ENCODE measurements around the gene PLEKHG4B. TPM values are rescaled to one million over a fixed set of nuclear protein-coding genes. Genes with fewer than 3 reads are reported as not detected.

The PLEKHG4B gene
- polyA plus RNA-seq, 1 donor from 2014 or later, result not detected

DNA sequence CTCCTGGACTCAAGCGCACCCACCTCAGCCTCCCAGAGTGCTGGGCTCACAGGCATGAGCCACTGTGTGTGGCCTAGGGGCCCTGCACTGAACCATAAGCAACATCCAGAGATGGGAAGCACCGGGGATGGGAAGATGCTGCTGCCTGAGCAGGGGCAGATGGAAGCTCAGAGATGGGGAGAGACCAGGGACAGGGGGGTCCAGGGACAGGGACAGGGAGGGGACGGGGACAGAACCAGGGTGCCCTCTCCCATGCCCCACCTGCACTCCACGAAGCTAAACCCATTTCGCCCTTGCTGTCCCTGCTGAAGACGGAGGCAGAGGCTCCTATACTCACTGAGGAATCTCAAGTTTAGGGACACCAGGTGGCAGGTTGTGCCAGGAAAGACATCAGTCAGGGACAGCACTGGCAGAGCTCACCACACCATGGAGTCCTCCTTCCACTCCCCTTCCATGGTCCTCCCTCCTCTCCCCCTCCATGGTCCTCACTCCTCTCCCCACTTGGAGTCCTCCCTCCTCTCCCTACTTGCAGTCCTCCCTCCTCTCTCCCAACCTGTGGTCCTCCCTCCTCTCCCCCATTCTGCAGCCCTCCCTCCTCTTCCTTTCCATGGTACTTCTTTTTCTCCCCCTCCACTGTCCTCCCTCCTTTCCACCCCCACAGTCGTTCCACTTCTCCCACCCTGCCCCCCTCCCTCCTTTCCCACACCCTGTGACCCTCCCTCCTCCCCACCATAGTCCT, 53.8 kb downstream of the PLEKHG4B start:
- Mint-ChIP-seq H3K27ac (no peak overlapping the region), H3K36me3 (no peaks in the 10 kb centered on the region), H3K9me3 (peaks cover 8 to 25% (median 12%) of the 10 kb centered on the region in 3 donors), H3K4me1 (no peaks in the 10 kb centered on the region), H3K4me3 (no peak overlapping the region), H3K27me3 (peaks cover 12% of the 10 kb centered on the region)

GRCh38 chr5:147751-148150, 55.8 kb downstream of the PLEKHG4B start:
- H3K4me1 Mint-ChIP-seq, result no peaks in the 10 kb centered on the region

GRCh38 chr5:149745-150485, 57.9 kb downstream of the PLEKHG4B start:
- Mint-ChIP-seq H3K4me1 (no peaks in the 10 kb centered on the region), H3K27ac (no peak overlapping the region), H3K36me3 (peaks cover 1% of the 10 kb centered on the region), H3K4me3 (no peak overlapping the region), H3K9me3 (peaks cover 8 to 25% (median 10%) of the 10 kb centered on the region in 3 donors), H3K27me3 (peaks cover 3% of the 10 kb centered on the region)

More at GRCh38 chr5:147751-148150, 55.8 kb downstream of the PLEKHG4B start:
- no peaks in the 10 kb centered on the region for H3K36me3 Mint-ChIP-seq
- peaks cover 8 to 25% (median 12%) of the 10 kb centered on the region in 3 donors for H3K9me3 Mint-ChIP-seq
- H3K27ac Mint-ChIP-seq, result no peak overlapping the region
- peak overlapping the region in 1 of 4 donors; percentile 20 for H3K4me3 Mint-ChIP-seq
- peaks cover 6% of the 10 kb centered on the region for H3K27me3 Mint-ChIP-seq

DNA sequence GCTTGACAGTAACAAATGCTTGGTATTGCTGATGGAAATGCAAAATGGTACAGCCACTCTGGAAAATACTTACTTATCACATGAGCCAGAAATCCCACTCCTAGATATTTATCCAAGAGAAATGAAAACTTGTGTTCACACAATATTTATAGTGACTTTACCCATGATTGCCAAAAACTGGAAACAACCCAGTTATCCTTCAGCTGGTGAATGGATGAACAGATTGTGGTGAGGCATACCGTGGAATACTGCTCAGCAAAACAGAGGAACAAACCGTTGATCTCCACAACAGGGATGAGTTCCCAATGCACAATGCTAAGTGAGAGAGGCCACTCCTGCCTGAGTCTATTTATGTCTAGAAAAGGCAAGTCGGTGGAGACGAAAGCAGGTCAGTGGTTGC, 58.8 kb downstream of the PLEKHG4B start:
- Mint-ChIP-seq H3K4me1 (no peaks in the 10 kb centered on the region), H3K27me3 (peaks cover 1% of the 10 kb centered on the region), H3K9me3 (peaks cover 8 to 25% (median 10%) of the 10 kb centered on the region in 3 donors), H3K4me3 (no peak overlapping the region), H3K27ac (no peak overlapping the region), H3K36me3 (peaks cover 1% of the 10 kb centered on the region)

DNA sequence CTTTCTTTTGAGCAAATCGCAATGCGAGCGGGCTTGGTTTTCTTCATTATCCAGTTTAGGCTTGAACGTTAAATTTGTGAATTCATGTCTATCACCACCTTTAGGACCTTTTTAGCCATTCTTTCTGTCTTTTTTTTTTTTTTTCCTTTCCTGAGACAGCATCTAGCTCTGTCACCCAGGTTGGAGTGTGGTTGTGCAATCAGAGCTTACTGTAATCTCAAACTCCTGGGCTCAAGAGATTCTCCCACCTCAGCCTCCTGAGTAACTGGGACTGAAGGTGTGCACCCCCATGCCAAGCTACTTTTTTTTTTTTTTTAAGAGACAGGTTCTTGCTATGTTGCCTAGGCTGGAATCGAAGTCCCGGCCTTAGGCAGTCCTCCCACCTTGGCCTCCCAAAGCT, 60.1 kb downstream of the PLEKHG4B start:
- no peak overlapping the region for H3K4me3 Mint-ChIP-seq
- H3K36me3 Mint-ChIP-seq, result peaks cover 1% of the 10 kb centered on the region
- H3K9me3 Mint-ChIP-seq, result peaks cover 8 to 22% (median 10%) of the 10 kb centered on the region in 3 donors
- H3K4me1 Mint-ChIP-seq, result no peaks in the 10 kb centered on the region
- no peak overlapping the region for H3K27ac Mint-ChIP-seq
- peaks cover 4% of the 10 kb centered on the region for H3K27me3 Mint-ChIP-seq

DNA sequence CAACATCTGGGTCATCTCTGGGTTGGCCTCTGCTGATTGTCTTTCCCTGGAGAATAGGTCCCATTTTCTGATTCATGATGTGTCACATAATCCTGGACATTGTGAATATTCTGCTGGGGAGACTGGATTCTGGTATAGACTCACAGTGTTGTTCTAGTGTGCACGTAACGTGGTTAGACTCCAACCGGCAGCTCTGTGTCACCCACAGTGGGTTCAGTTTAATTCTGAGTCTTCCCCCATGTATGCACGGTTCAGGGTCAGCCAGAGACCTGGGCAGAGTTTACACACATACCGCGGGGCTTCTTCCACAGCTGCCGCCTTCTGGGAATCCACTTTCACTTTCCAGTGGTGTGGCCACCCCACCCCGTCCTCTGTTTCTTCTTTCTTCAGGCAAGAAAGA, 61.3 kb downstream of the PLEKHG4B start:
- H3K36me3 Mint-ChIP-seq, result peaks cover 1% of the 10 kb centered on the region
- no peak overlapping the region for H3K27ac Mint-ChIP-seq
- H3K4me3 Mint-ChIP-seq, result no peak overlapping the region
- no peaks in the 10 kb centered on the region for H3K4me1 Mint-ChIP-seq
- H3K9me3 Mint-ChIP-seq, result peaks cover 1 to 10% (median 2%) of the 10 kb centered on the region in 3 donors
- peaks cover 4% of the 10 kb centered on the region for H3K27me3 Mint-ChIP-seq

- H3K36me3 Mint-ChIP-seq, result peaks cover 1% of the 10 kb centered on the region
- peaks cover 0 to 3% (median 1%) of the 10 kb centered on the region in 3 donors for H3K9me3 Mint-ChIP-seq
- H3K4me3 Mint-ChIP-seq, result no peak overlapping the region
- H3K27ac Mint-ChIP-seq, result no peak overlapping the region
- H3K27me3 Mint-ChIP-seq, result peaks cover 8% of the 10 kb centered on the region
- no peaks in the 10 kb centered on the region for H3K4me1 Mint-ChIP-seq
Observed at GRCh38 chr5:154236-154635, 62.3 kb downstream of the PLEKHG4B start.

GRCh38 chr5:154826-155225, 62.9 kb downstream of the PLEKHG4B start:
- Mint-ChIP-seq H3K9me3 (peaks cover 0 to 3% (median 0%) of the 10 kb centered on the region in 3 donors), H3K4me1 (no peaks in the 10 kb centered on the region), H3K36me3 (peaks cover 1% of the 10 kb centered on the region), H3K27me3 (peaks cover 8% of the 10 kb centered on the region), H3K4me3 (no peak overlapping the region), H3K27ac (no peak overlapping the region)

DNA sequence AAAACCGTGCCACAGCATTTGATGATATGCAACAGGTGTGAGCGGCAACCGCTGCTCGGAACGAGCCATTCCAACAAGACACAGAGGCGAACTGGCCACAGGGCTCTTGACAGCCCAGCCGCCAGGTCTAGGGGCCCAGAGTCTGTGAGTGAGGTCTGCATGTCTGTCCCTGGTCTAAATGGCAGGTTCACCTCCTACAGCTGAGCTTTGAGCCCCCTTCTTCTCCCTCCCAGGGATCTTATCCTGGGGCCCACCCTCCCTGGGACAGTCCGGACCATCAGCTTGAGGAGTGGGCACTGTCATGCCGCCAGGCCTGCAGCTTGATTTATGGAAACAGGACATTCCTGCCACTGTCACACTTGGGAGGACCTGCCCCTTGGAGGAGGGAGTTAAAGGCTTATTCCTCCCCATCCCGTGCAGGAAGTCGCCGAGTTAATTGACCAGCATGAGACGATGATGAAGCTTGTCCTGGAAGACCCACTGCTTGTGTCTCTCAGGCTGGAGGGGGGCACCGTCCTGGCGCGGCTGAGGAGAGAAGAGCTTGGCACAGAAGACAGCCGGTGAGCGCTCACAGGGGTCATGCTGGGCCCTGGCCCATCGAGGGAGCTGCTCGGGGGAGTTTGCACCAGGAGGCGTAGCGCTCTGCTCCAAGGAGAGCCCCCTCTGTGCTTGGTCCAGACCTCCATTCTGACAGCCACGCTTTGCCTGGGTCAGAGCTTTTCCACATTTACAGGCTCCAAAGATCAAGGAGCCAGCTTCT, 63.9 kb downstream of the PLEKHG4B start:
- Mint-ChIP-seq H3K4me3 (no peak overlapping the region), H3K27ac (no peak overlapping the region), H3K36me3 (peaks cover 1% of the 10 kb centered on the region), H3K4me1 (no peaks in the 10 kb centered on the region), H3K27me3 (peaks cover 6% of the 10 kb centered on the region), H3K9me3 (no peaks in the 10 kb centered on the region)

DNA sequence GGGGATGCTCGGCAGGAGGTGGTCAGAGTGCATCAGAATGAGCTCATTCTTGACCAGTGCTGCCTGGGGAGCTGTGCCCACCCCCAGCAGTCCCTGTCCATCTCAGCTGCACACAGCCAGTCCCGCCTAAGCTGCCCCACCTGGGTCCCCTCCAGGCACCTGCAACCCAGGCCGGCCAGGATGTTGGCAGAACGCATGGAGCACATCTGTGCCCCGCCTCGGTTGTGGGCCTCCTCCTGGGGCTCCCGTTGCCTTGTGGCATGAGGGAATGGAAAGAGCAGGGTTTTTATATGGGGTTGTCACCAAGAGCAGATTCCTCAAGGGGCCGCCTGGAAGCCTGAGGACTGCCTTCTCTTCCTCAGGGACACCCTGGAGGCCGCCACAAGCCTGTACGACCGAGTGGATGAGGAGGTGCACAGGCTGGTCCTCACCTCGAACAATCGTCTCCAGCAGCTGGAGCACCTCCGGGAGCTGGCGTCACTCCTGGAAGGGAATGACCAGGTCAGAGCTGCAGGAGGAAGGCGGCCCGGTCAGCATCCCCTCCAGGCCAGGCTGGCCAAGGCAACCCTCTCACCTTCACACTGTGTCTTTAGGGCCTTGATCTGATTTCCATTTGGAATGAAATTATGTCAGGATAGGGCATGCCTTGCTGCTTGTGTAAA, 64.6 kb downstream of the PLEKHG4B start:
- H3K9me3 Mint-ChIP-seq, result no peaks in the 10 kb centered on the region
- peaks cover 9% of the 10 kb centered on the region for H3K27me3 Mint-ChIP-seq
- no peak overlapping the region for H3K27ac Mint-ChIP-seq
- no peaks in the 10 kb centered on the region for H3K4me1 Mint-ChIP-seq
- no peak overlapping the region for H3K4me3 Mint-ChIP-seq
- H3K36me3 Mint-ChIP-seq, result peaks cover 1% of the 10 kb centered on the region

DNA sequence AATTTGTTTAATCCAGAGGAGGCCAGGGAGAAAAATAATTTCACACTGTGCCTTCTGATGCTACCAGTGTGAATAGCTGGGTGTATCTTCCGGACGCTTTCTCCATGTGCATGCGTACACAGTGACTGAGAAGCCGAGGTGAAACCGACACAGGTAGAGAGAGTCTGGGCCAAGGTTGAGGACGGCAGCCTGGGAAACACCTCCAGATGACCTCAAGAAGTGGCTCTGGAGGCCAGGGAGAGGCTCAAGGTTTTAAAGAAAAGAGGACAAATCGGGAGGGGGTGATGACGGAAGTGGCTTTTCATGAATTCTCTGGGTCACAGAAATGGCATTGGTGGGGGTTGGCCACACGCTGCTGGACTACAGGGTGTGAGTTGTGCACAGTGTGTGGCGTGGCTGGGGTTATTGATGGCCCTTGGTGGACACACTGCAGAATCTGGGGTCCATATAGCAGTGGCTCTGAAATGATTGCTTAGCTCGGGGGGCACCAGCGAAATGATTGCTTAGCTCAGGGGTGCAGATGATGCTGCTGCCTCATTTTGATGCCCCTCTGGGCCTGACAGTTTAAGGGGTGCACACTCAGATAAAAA, 65.3 kb downstream of the PLEKHG4B start:
- H3K4me1 Mint-ChIP-seq, result no peaks in the 10 kb centered on the region
- H3K36me3 Mint-ChIP-seq, result peaks cover 1% of the 10 kb centered on the region
- peaks cover 9% of the 10 kb centered on the region for H3K27me3 Mint-ChIP-seq
- H3K4me3 Mint-ChIP-seq, result no peak overlapping the region
- no peak overlapping the region for H3K27ac Mint-ChIP-seq
- no peaks in the 10 kb centered on the region for H3K9me3 Mint-ChIP-seq

DNA sequence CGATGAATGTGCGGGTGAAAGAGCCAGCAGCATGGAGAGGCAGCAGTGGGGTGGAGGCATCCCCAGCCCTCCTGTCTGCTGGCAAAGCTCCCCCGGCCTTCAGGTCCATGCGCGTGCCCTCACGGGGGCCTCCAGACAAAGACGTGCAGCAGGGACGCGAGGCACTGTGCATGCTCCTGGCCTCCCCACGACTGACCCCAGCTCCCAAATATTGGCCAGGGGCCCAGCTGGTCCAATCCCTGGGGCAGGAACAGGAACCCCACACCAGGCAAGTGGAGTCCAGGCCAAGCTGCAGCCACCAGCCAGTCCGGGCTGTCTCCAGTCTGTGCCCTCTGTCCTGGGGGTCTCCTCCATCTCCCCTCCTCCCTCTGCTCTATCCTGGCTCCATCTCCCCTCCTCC, 65.8 kb downstream of the PLEKHG4B start:
- H3K4me3 Mint-ChIP-seq, result no peak overlapping the region
- H3K9me3 Mint-ChIP-seq, result no peaks in the 10 kb centered on the region
- no peak overlapping the region for H3K27ac Mint-ChIP-seq
- peaks cover 1% of the 10 kb centered on the region for H3K36me3 Mint-ChIP-seq
- no peaks in the 10 kb centered on the region for H3K4me1 Mint-ChIP-seq
- H3K27me3 Mint-ChIP-seq, result peaks cover 9% of the 10 kb centered on the region

DNA sequence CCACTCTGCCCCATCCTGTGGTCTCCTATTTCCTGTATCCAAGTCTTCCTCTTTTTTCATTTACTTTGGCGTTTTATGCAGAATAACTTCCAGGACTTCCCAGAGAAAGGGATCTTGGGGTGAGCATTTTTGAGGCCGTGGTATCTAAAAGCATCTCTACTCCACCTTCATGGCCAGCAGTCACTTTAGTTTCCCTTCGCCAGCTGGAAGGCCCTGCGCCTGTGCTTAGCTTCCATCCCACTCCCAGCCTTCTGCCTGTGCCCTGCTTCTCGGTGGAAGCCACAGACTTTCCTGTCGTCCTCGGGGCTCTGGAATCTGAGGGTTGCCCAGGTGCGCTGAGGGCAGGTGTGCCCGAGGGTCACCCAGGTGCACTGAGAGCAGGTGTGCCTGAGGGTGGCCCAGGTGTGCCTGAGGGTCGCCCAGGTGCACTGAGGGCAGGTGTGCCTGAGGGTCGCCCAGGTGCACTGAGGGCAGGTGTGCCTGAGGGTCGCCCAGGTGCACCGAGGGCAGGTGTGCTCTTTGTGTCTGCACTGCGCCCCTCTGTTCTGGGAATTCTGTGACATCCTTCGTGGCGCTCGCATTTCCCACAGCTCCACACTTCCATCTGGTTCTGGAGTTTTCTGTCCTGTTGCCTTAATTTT, 67.0 kb downstream of the PLEKHG4B start:
- peaks cover 9% of the 10 kb centered on the region for H3K27me3 Mint-ChIP-seq
- no peak overlapping the region for H3K27ac Mint-ChIP-seq
- no peaks in the 10 kb centered on the region for H3K9me3 Mint-ChIP-seq
- peaks cover 1% of the 10 kb centered on the region for H3K36me3 Mint-ChIP-seq
- H3K4me3 Mint-ChIP-seq, result no peak overlapping the region
- peaks cover 0 to 1% (median 0%) of the 10 kb centered on the region in 3 donors for H3K4me1 Mint-ChIP-seq

Measured in IgD-negative memory B cell (primary cell).